NCI-H446 treated with DMSO at 0.1 percent for 48 hours (cell line): Measurements from ENCODE around the gene ZAP70.

Experiments used
- DNase-seq: peaks from one replicate; lab custom pipeline; 2025; lab: John Stamatoyannopoulos, UW

The ZAP70 gene

DNA sequence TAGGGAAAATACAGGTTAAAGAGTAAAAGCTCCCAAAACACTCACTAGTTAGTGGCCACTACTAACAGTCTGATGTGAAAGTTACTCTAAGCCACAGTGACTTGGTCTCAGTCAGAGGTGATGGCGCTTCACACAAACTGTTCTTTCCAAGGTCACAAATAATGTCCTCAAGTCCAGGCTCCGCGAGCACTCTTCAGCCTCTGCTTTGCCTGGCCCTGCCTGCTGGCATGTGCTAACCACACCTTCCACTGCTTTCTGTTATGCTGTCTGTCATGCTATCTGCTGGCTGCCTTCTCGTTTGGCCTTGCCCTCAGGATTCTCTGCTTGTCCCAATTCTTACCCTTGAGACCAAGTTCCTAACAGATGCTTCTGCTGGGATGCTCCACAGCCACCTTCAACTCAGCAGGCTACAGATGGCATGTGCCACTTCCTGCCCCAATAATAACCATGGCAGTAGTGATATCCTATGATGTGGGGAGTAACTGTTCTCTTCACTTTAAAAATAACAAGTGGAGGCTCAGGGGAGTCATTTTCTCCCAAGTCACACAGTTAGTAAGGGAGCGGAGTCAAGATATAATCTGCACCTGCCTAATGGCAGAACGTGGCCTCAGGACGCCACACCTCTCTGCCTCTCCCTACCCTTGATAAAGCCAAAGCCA is 75.7 kb downstream of the ZAP70 start:
- no peak for DNase-seq
